Natural killer cell treated with Interleukin-12 subunit alpha and Interleukin-12 subunit beta and Interleukin-15 and Interleukin-18, amount 100 ng/mL, for 72 hours (primary cell): ENCODE results near the gene PRKG1. TPM values are rescaled to one million over a fixed set of nuclear protein-coding genes. Genes with fewer than 3 reads are reported as not detected.

Experiments
- ATAC-seq, 2 donors: fragments of 150-1000 bp; cut with Tn5 transposase in 1 of 2; sonication (Bioruptor Pico), chemical (Tn5 transposase) in 1 of 2; 2 replicates each; pipeline ENCODE4 v1.10.0; 2021
- DNase-seq: peaks from one replicate; pipeline ENCODE4 v3.0.0; 2022; ENCODE audit warnings: low spot score
- H3K27ac Mint-ChIP-seq, 2 donors: 1 replicate in 1 of 2; 2 replicates in 1 of 2; pipeline ENCODE4 v1.8.0; 2022; ENCODE audit warnings: mixed read lengths in 2 of 2, mild to moderate bottlenecking in 1 of 2, moderate library complexity in 1 of 2
- H3K27me3 Mint-ChIP-seq, 2 donors: 1 replicate in 1 of 2; 2 replicates in 1 of 2; pipeline ENCODE4 v1.8.0; 2022; ENCODE audit warnings: mixed read lengths in 2 of 2
- H3K36me3 Mint-ChIP-seq: one replicate; pipeline ENCODE4 v1.8.0; 2022; ENCODE audit warnings: mixed read lengths
- H3K4me1 Mint-ChIP-seq, 2 donors: 1 replicate in 1 of 2; 2 replicates in 1 of 2; pipeline ENCODE4 v1.8.0; 2022; ENCODE audit warnings: low read depth in 2 of 2, mixed read lengths in 2 of 2, mild to moderate bottlenecking in 1 of 2
- H3K4me3 Mint-ChIP-seq: one replicate; pipeline ENCODE4 v1.8.0; 2022; ENCODE audit warnings: mixed read lengths
- H3K9me3 Mint-ChIP-seq: 2 replicates; pipeline ENCODE4 v1.8.0; 2022; ENCODE audit warnings: mixed read lengths
- total RNA-seq, 2 donors: library from RNA; stranded (reverse); gene quantifications; one replicate each; pipeline ENCODE4 v1.2.3, GENCODE V29; 2022

The PRKG1 gene
- total RNA-seq, 2 donors from 2014 or later = 0.10 TPM; not detected in 1

GRCh38 chr10:51501396-51501795 lies 427.1 kb downstream of the PRKG1 start:
- H3K9me3 Mint-ChIP-seq = peaks cover 4% of the 10 kb centered on the region
- H3K27ac Mint-ChIP-seq = no peak overlapping the region
- DNase-seq = no peak
- H3K4me1 Mint-ChIP-seq = no peaks in the 10 kb centered on the region
- H3K36me3 Mint-ChIP-seq = no peaks in the 10 kb centered on the region
- H3K4me3 Mint-ChIP-seq = no peak overlapping the region
- H3K27me3 Mint-ChIP-seq = no peaks in the 10 kb centered on the region
- ATAC-seq = no peak

GRCh38 chr10:51502124-51502523 lies 427.8 kb downstream of the PRKG1 start:
- no peak overlapping the region for H3K4me3 Mint-ChIP-seq
- no peak for DNase-seq
- no peaks in the 10 kb centered on the region for H3K27me3 Mint-ChIP-seq
- H3K4me1 Mint-ChIP-seq = no peaks in the 10 kb centered on the region
- no peak for ATAC-seq
- H3K9me3 Mint-ChIP-seq = peaks cover 4% of the 10 kb centered on the region
- no peak overlapping the region for H3K27ac Mint-ChIP-seq
- no peaks in the 10 kb centered on the region for H3K36me3 Mint-ChIP-seq

GRCh38 chr10:51503378-51503777 lies 429.1 kb downstream of the PRKG1 start:
- no peak overlapping the region for H3K4me3 Mint-ChIP-seq
- peaks cover 4% of the 10 kb centered on the region for H3K9me3 Mint-ChIP-seq
- DNase-seq (no peak), ATAC-seq (no peak)
- no peak overlapping the region for H3K27ac Mint-ChIP-seq
- no peaks in the 10 kb centered on the region for H3K4me1 Mint-ChIP-seq
- H3K27me3 Mint-ChIP-seq = no peaks in the 10 kb centered on the region
- no peaks in the 10 kb centered on the region for H3K36me3 Mint-ChIP-seq

- Mint-ChIP-seq H3K4me1 (no peaks in the 10 kb centered on the region), H3K27me3 (no peaks in the 10 kb centered on the region)
These were observed 433.2 kb downstream of the PRKG1 start for GRCh38 chr10:51507476-51507875.

GRCh38 chr10:51508156-51508555 lies 433.9 kb downstream of the PRKG1 start:
- H3K36me3 Mint-ChIP-seq = no peaks in the 10 kb centered on the region
- H3K27ac Mint-ChIP-seq = no peak overlapping the region
- no peak overlapping the region for H3K4me3 Mint-ChIP-seq
- peaks cover 4% of the 10 kb centered on the region for H3K9me3 Mint-ChIP-seq
- H3K27me3 Mint-ChIP-seq = no peaks in the 10 kb centered on the region
- no peak for DNase-seq
- ATAC-seq = no peak
- H3K4me1 Mint-ChIP-seq = no peaks in the 10 kb centered on the region

More at GRCh38 chr10:51507476-51507875, 433.2 kb downstream of the PRKG1 start:
- ATAC-seq = no peak
- H3K9me3 Mint-ChIP-seq = peaks cover 4% of the 10 kb centered on the region
- H3K4me3 Mint-ChIP-seq = no peak overlapping the region
- no peak for DNase-seq
- H3K36me3 Mint-ChIP-seq = no peaks in the 10 kb centered on the region
- H3K27ac Mint-ChIP-seq = no peak overlapping the region

GRCh38 chr10:51510231-51510630 lies 435.9 kb downstream of the PRKG1 start:
- Mint-ChIP-seq H3K27me3 (no peaks in the 10 kb centered on the region), H3K36me3 (no peaks in the 10 kb centered on the region), H3K4me3 (no peak overlapping the region), H3K27ac (no peak overlapping the region), H3K9me3 (peaks cover 4% of the 10 kb centered on the region), H3K4me1 (no peaks in the 10 kb centered on the region)
- DNase-seq (no peak), ATAC-seq (no peak)

GRCh38 chr10:51521605-51522004 lies 447.3 kb downstream of the PRKG1 start:
- Mint-ChIP-seq H3K4me3 (no peak overlapping the region), H3K27ac (no peak overlapping the region), H3K4me1 (no peaks in the 10 kb centered on the region), H3K9me3 (peaks cover 10% of the 10 kb centered on the region), H3K27me3 (peaks cover 0 to 3% of the 10 kb centered on the region in 2 donors), H3K36me3 (no peaks in the 10 kb centered on the region)
- DNase-seq = no peak
- no peak for ATAC-seq

- peaks cover 0 to 3% of the 10 kb centered on the region in 2 donors for H3K27me3 Mint-ChIP-seq
- no peak overlapping the region for H3K4me3 Mint-ChIP-seq
- no peaks in the 10 kb centered on the region for H3K36me3 Mint-ChIP-seq
- no peaks in the 10 kb centered on the region for H3K4me1 Mint-ChIP-seq
- H3K9me3 Mint-ChIP-seq = peaks cover 6% of the 10 kb centered on the region
- no peak overlapping the region for H3K27ac Mint-ChIP-seq
- no peak for DNase-seq
- ATAC-seq = no peak
These were observed 448.6 kb downstream of the PRKG1 start for GRCh38 chr10:51522858-51523257.

GRCh38 chr10:51523440-51523839 lies 449.2 kb downstream of the PRKG1 start:
- DNase-seq (no peak), ATAC-seq (no peak)
- no peak overlapping the region for H3K4me3 Mint-ChIP-seq
- H3K36me3 Mint-ChIP-seq = no peaks in the 10 kb centered on the region
- peaks cover 0 to 3% of the 10 kb centered on the region in 2 donors for H3K27me3 Mint-ChIP-seq
- H3K9me3 Mint-ChIP-seq = peaks cover 4% of the 10 kb centered on the region
- H3K4me1 Mint-ChIP-seq = no peaks in the 10 kb centered on the region
- no peak overlapping the region for H3K27ac Mint-ChIP-seq

GRCh38 chr10:51524041-51524440 lies 449.8 kb downstream of the PRKG1 start:
- peaks cover 0 to 3% of the 10 kb centered on the region in 2 donors for H3K27me3 Mint-ChIP-seq
- ATAC-seq (no peak), DNase-seq (no peak)
- no peaks in the 10 kb centered on the region for H3K36me3 Mint-ChIP-seq
- H3K4me3 Mint-ChIP-seq = no peak overlapping the region
- H3K9me3 Mint-ChIP-seq = peaks cover 3% of the 10 kb centered on the region
- no peaks in the 10 kb centered on the region for H3K4me1 Mint-ChIP-seq
- H3K27ac Mint-ChIP-seq = no peak overlapping the region

GRCh38 chr10:51527522-51528219 lies 453.4 kb downstream of the PRKG1 start:
- peaks cover 3% of the 10 kb centered on the region for H3K9me3 Mint-ChIP-seq
- H3K4me1 Mint-ChIP-seq = no peaks in the 10 kb centered on the region
- ATAC-seq (no peak), DNase-seq (no peak)
- no peaks in the 10 kb centered on the region for H3K36me3 Mint-ChIP-seq
- H3K4me3 Mint-ChIP-seq = no peak overlapping the region
- peaks cover 0 to 3% of the 10 kb centered on the region in 2 donors for H3K27me3 Mint-ChIP-seq
- H3K27ac Mint-ChIP-seq = no peak overlapping the region

- Mint-ChIP-seq H3K36me3 (no peaks in the 10 kb centered on the region), H3K9me3 (peaks cover 3% of the 10 kb centered on the region), H3K4me1 (no peaks in the 10 kb centered on the region), H3K27me3 (peaks cover 0 to 3% of the 10 kb centered on the region in 2 donors), H3K4me3 (no peak overlapping the region), H3K27ac (no peak overlapping the region)
- ATAC-seq (no peak), DNase-seq (no peak)
These were observed 454.2 kb downstream of the PRKG1 start for GRCh38 chr10:51528527-51528926.

- DNase-seq = no peak
- no peak overlapping the region for H3K4me3 Mint-ChIP-seq
- H3K27ac Mint-ChIP-seq = no peak overlapping the region
- no peaks in the 10 kb centered on the region for H3K36me3 Mint-ChIP-seq
- no peaks in the 10 kb centered on the region for H3K4me1 Mint-ChIP-seq
- H3K27me3 Mint-ChIP-seq = no peaks in the 10 kb centered on the region
- no peak for ATAC-seq
- H3K9me3 Mint-ChIP-seq = no peaks in the 10 kb centered on the region
These were observed 456.3 kb downstream of the PRKG1 start for GRCh38 chr10:51530541-51530940.

- no peaks in the 10 kb centered on the region for H3K36me3 Mint-ChIP-seq
- H3K27me3 Mint-ChIP-seq = no peaks in the 10 kb centered on the region
- no peak overlapping the region for H3K27ac Mint-ChIP-seq
- DNase-seq (no peak), ATAC-seq (no peak)
- H3K4me1 Mint-ChIP-seq = no peaks in the 10 kb centered on the region
- H3K4me3 Mint-ChIP-seq = no peak overlapping the region
- no peaks in the 10 kb centered on the region for H3K9me3 Mint-ChIP-seq
These were observed 457.8 kb downstream of the PRKG1 start for GRCh38 chr10:51532044-51532443.

GRCh38 chr10:51542853-51543252 lies 468.6 kb downstream of the PRKG1 start:
- H3K27me3 Mint-ChIP-seq = no peaks in the 10 kb centered on the region
- H3K27ac Mint-ChIP-seq = no peak overlapping the region
- ATAC-seq (no peak), DNase-seq (no peak)
- no peak overlapping the region for H3K4me3 Mint-ChIP-seq
- no peaks in the 10 kb centered on the region for H3K4me1 Mint-ChIP-seq
- no peaks in the 10 kb centered on the region for H3K9me3 Mint-ChIP-seq
- H3K36me3 Mint-ChIP-seq = no peaks in the 10 kb centered on the region
